Smooth muscle cell (in vitro differentiated cells): ENCODE results near the gene AFAP1. TPM values are rescaled to one million over a fixed set of nuclear protein-coding genes. Genes with fewer than 3 reads are reported as not detected.

ENCODE experiments used
- DNase-seq: peaks from one replicate; lab custom pipeline; 2025; ENCODE audit not compliant: unreplicated experiment; lab: John Stamatoyannopoulos, UW
- H2AFZ ChIP-seq: fragments of 200-600 bp; sonication (generic); 2 replicates; pipeline ENCODE4 v1.6.0; 2016; ENCODE audit warnings: antibody characterized with exemption, low read depth, mild to moderate bottlenecking
- H3F3A ChIP-seq: fragments of 200-600 bp; sonication (generic); 2 replicates; pipeline ENCODE4 v1.6.0; 2017; ENCODE audit warnings: antibody characterized with exemption, low read depth
- H3K27ac ChIP-seq: fragments of 200-600 bp; sonication (generic); 2 replicates; pipeline ENCODE4 v1.5.1; 2016; ENCODE audit warnings: low read depth, mild to moderate bottlenecking
- H3K27me3 ChIP-seq: fragments of 200-600 bp; sonication (generic); 2 replicates; pipeline ENCODE4 v1.6.1; 2016; ENCODE audit warnings: low read depth, mild to moderate bottlenecking
- H3K36me3 ChIP-seq: fragments of 200-600 bp; sonication (generic); 2 replicates; pipeline ENCODE4 v1.5.1; 2016; ENCODE audit warnings: low read depth
- H3K4me1 ChIP-seq: fragments of 200-600 bp; sonication (generic); 2 replicates; pipeline ENCODE4 v1.5.1; 2016; ENCODE audit warnings: low read depth
- H3K4me2 ChIP-seq: fragments of 200-600 bp; sonication (generic); 2 replicates; pipeline ENCODE4 v1.6.0; 2016; ENCODE audit warnings: mild to moderate bottlenecking
- H3K4me3 ChIP-seq: fragments of 200-600 bp; sonication (generic); 2 replicates; pipeline ENCODE4 v1.5.1; 2016; ENCODE audit warnings: mild to moderate bottlenecking
- H3K79me2 ChIP-seq: fragments of 200-600 bp; sonication (generic); 2 replicates; pipeline ENCODE4 v1.6.0; 2016; ENCODE audit warnings: low read depth, mild to moderate bottlenecking
- H3K9ac ChIP-seq: fragments of 200-600 bp; sonication (generic); 2 replicates; pipeline ENCODE4 v1.6.0; 2016; ENCODE audit warnings: low read depth
- H3K9me3 ChIP-seq: fragments of 200-600 bp; sonication (generic); replicated peaks from 2 replicates; pipeline ENCODE4 v1.5.1; 2016; ENCODE audit warnings: low read depth
- H4K20me1 ChIP-seq: fragments of 200-600 bp; sonication (generic); 2 replicates; pipeline ENCODE4 v1.6.0; 2016; ENCODE audit warnings: low read depth
- CTCF ChIP-seq: fragments of 200-600 bp; sonication (generic); IDR thresholded peaks from 2 replicates; pipeline ENCODE4 v1.5.1; 2017; ENCODE audit warnings: borderline replicate concordance, mild to moderate bottlenecking, antibody characterized with exemption; ENCODE audit not compliant: insufficient read depth, poor library complexity, severe bottlenecking
- WGBS: methylation state at CpG from one replicate; pipeline ENCODE4 v1.1.7; 2016; ENCODE audit warnings: low lambda C conversion rate; 5-methylcytosine and 5-hydroxymethylcytosine counted together
- polyA plus RNA-seq: library from polyadenylated mRNA; unstranded; fragments of >200 nt; fragmentation: Nextera tagmentation; extraction: Ambion mirVana; gene quantifications from 2 replicates; pipeline ENCODE4 v1.2.1, GENCODE V29; 2016
- total RNA-seq: library from RNA; depleted of rRNA; stranded (reverse); fragments of >200 nt; gene quantifications from 2 replicates; pipeline ENCODE4 v1.2.3, GENCODE V29; 2014

The AFAP1 gene
- total and polyA plus RNA-seq, 2 experiments from 2014 or later = 12.6 to 24.8 TPM

- Histone ChIP-seq H3K36me3 (no peaks in the 10 kb centered on the region), H3K4me1 (peaks cover 24% of the 10 kb centered on the region), H3K79me2 (peaks cover 10% of the 10 kb centered on the region), H3F3A (peaks cover 10% of the 10 kb centered on the region), H3K27ac (peak overlapping the region; percentile 65), H4K20me1 (no peaks in the 10 kb centered on the region), H3K9me3 (no peaks in the 10 kb centered on the region), H3K9ac (peak overlapping the region; percentile 17), H3K4me2 (peak overlapping the region; percentile 68), H3K4me3 (peak overlapping the region; percentile 9), H3K27me3 (no peaks in the 10 kb centered on the region), H2AFZ (no peak overlapping the region)
- TF ChIP-seq CTCF = no peak
- no peak for DNase-seq
- WGBS = 93% methylated on average over 19 of the region's 19 CpGs
Measured at GRCh38 chr4:7860600-7861163, 79.0 kb downstream of the AFAP1 start.

- H3K27me3 ChIP-seq = no peaks in the 10 kb centered on the region
- no peak overlapping the region for H3K9ac ChIP-seq
- H3K4me3 ChIP-seq = no peak overlapping the region
- H3K4me2 ChIP-seq = no peak overlapping the region
- no peak overlapping the region for H3K27ac ChIP-seq
- no peaks in the 10 kb centered on the region for H3K36me3 ChIP-seq
- H2AFZ ChIP-seq = no peak overlapping the region
- TF ChIP-seq CTCF = no peak
- WGBS = 80% methylated on average over 4 of the region's 4 CpGs
- no peaks in the 10 kb centered on the region for H3K9me3 ChIP-seq
- no peak for DNase-seq
- no peaks in the 10 kb centered on the region for H4K20me1 ChIP-seq
- peaks cover 24% of the 10 kb centered on the region for H3K4me1 ChIP-seq
- H3F3A ChIP-seq = peaks cover 10% of the 10 kb centered on the region
- peaks cover 10% of the 10 kb centered on the region for H3K79me2 ChIP-seq
Measured at GRCh38 chr4:7859326-7859725, 80.3 kb downstream of the AFAP1 start.

GRCh38 chr4:7858498-7858897, 81.2 kb downstream of the AFAP1 start:
- H3K4me2 ChIP-seq = peak overlapping the region; percentile 81
- no peaks in the 10 kb centered on the region for H3K27me3 ChIP-seq
- no peak for TF ChIP-seq CTCF
- H4K20me1 ChIP-seq = no peaks in the 10 kb centered on the region
- no peaks in the 10 kb centered on the region for H3K36me3 ChIP-seq
- DNase-seq = no peak
- no peaks in the 10 kb centered on the region for H3K9me3 ChIP-seq
- peaks cover 24% of the 10 kb centered on the region for H3K4me1 ChIP-seq
- peaks cover 10% of the 10 kb centered on the region for H3K79me2 ChIP-seq
- H2AFZ ChIP-seq = no peak overlapping the region
- no peak overlapping the region for H3K4me3 ChIP-seq
- no peak overlapping the region for H3K9ac ChIP-seq
- WGBS = 92% methylated on average over 5 of the region's 5 CpGs
- peaks cover 10% of the 10 kb centered on the region for H3F3A ChIP-seq
- peak overlapping the region; percentile 91 for H3K27ac ChIP-seq

GRCh38 chr4:7857993-7858392, 81.7 kb downstream of the AFAP1 start:
- Histone ChIP-seq H3K4me3 (no peak overlapping the region), H3K27me3 (no peaks in the 10 kb centered on the region), H3K9me3 (no peaks in the 10 kb centered on the region), H2AFZ (no peak overlapping the region), H3F3A (peaks cover 10% of the 10 kb centered on the region), H3K27ac (peak overlapping the region; percentile 91), H3K79me2 (peaks cover 10% of the 10 kb centered on the region), H3K36me3 (no peaks in the 10 kb centered on the region), H3K4me1 (peaks cover 24% of the 10 kb centered on the region), H4K20me1 (no peaks in the 10 kb centered on the region), H3K9ac (no peak overlapping the region), H3K4me2 (peak overlapping the region; percentile 81)
- WGBS = 95% methylated on average over 2 of the region's 2 CpGs
- DNase-seq = no peak
- TF ChIP-seq CTCF = no peak
